ENCODE data around the gene CCDC188. TPM values are rescaled to one million over a fixed set of nuclear protein-coding genes. Genes with fewer than 3 reads are reported as not detected.

CCDC188 gene
- total and polyA plus RNA-seq, 9 of the 15 experiments (the other 6 are each of a cell fraction or from before 2014, with no cell fraction given): not detected

GRCh38 chr22:20106205-20106848 is 44.5 kb downstream of the CCDC188 start (continued):
- TF ChIP-seq TEAD2 (tag; IDR thresholded peaks at IDR 0.05): no peak
- TF ChIP-seq CTCF (IDR thresholded peaks at IDR 0.05 in 2 of 3, conservative IDR thresholded peaks at IDR 0.05 in 1 of 3; ENCODE audit: insufficient read depth in 2 of 3, low read depth in 1 of 3, low read length in 3 of 3): 0 out of 6 replicates have a peak, but pooled peaks of 1 of the 3 experiments have one; percentile 0
- TF ChIP-seq ELF1 (tag; IDR thresholded peaks at IDR 0.05): no peak
- TF ChIP-seq CREB5 (CRISPR knock-in tag; IDR thresholded peaks at IDR 0.05): no peak
- TF ChIP-seq ZNF436 (CRISPR knock-in tag; IDR thresholded peaks at IDR 0.05): no peak
- no peak for TF ChIP-seq HMG20A (CRISPR knock-in tag; conservative IDR thresholded peaks at IDR 0.05)
- TF ChIP-seq ZNF277 (CRISPR knock-in tag; IDR thresholded peaks at IDR 0.05; ENCODE audit: borderline replicate concordance): 0 out of 2 replicates have a peak, but pooled peaks have one; percentile 25
